K562 (cell line): ENCODE data around the gene TMOD2. TPM values are rescaled to one million over a fixed set of nuclear protein-coding genes. Genes with fewer than 3 reads are reported as not detected.

ENCODE experiments used
- HDAC2 ChIP-seq: fragments of 450-650 bp; IDR thresholded peaks from 2 replicates; pipeline ENCODE4 v1.6.1; 2016; ENCODE audit warnings: mild to moderate bottlenecking
- MEIS2 ChIP-seq: fragments of 450-650 bp; IDR thresholded peaks from 2 replicates; pipeline ENCODE4 v1.6.1; 2014; ENCODE audit warnings: mild to moderate bottlenecking; ENCODE audit not compliant: partially characterized antibody
- NFATC3 ChIP-seq: fragments of 450-650 bp; IDR thresholded peaks from 2 replicates; pipeline ENCODE4 v1.6.1; 2017; ENCODE audit warnings: mild to moderate bottlenecking
- POLR2H ChIP-seq: IDR thresholded peaks from 2 replicates; pipeline ENCODE4 v1.6.1; 2016; ENCODE audit warnings: missing genetic modification characterization, low read depth, mild to moderate bottlenecking, control low read depth, missing compliant biosample characterization, moderate library complexity
- PURB ChIP-seq: sonication (generic); formaldehyde crosslinking; IDR thresholded peaks from 2 replicates; pipeline ENCODE4 v1.9.0; 2021; ENCODE audit warnings: low read depth, mild to moderate bottlenecking, missing genetic modification reagents
- TCF7L2 ChIP-seq: fragments of 150-350 bp; IDR thresholded peaks from 2 replicates; pipeline ENCODE4 v1.6.1; 2016; ENCODE audit warnings: low read depth, mild to moderate bottlenecking, low read length, moderate library complexity
- TEAD1 ChIP-seq, 2 experiments: fragments of 450-650 bp in 1 of 2; sonication (generic) in 1 of 2; formaldehyde crosslinking; IDR thresholded peaks; 2 replicates each; pipeline versions ENCODE4 v1.4.0 to v1.8.0; 2020 to 2022; ENCODE audit warnings: mild to moderate bottlenecking in 2 of 2, missing genetic modification reagents in 1 of 2
- TEAD4 ChIP-seq, 2 experiments: sonication (generic) in 1 of 2; formaldehyde crosslinking in 1 of 2; IDR thresholded peaks; 2 replicates each; pipeline versions ENCODE4 v1.6.1 to v1.8.0; 2012 to 2022; ENCODE audit warnings: borderline replicate concordance in 1 of 2, inconsistent platforms in 1 of 2, low read length in 1 of 2, mild to moderate bottlenecking in 1 of 2, missing genetic modification reagents in 1 of 2
- YY1 ChIP-seq, 3 experiments: IDR thresholded peaks; 2 replicates each; pipeline ENCODE4 v1.6.1; 2011; ENCODE audit warnings: low read length in 2 of 3, mild to moderate bottlenecking in 2 of 3, moderate library complexity in 2 of 3, borderline replicate concordance in 1 of 3, control low read depth in 1 of 3, low read depth in 1 of 3; ENCODE audit not compliant: insufficient read depth in 3 of 3, insufficient replicate concordance in 2 of 3, control insufficient read depth in 1 of 3, insufficient read length in 1 of 3; ENCODE audit errors: extremely low read depth in 1 of 3
- ZEB2 ChIP-seq: fragments of 450-650 bp; IDR thresholded peaks from 2 replicates; pipeline ENCODE4 v1.6.1; 2016
- ZNF766 ChIP-seq: fragments of 200-800 bp; sonication (Bioruptor generic); conservative IDR thresholded peaks from 2 replicates; pipeline ENCODE4 v1.6.1; 2016; ENCODE audit warnings: missing genetic modification characterization, missing compliant biosample characterization
- polyA plus RNA-seq, 8 experiments: library from polyadenylated mRNA; depleted of rRNA in 4 of 8; stranded (reverse) in 5 of 8; unstranded in 3 of 8; fragments of >200 nt; fragmentation: Nextera tagmentation in 2 of 8; fragmentation: Illumina TruSeq in 1 of 8; extraction: Ambion mirVana in 2 of 8; extraction: Trizol in 1 of 8; gene quantifications; 2 replicates each; pipeline versions ENCODE4 v1.2.1 to v1.2.3, GENCODE V29; 2011 to 2014; ENCODE audit warnings: inconsistent platforms in 1 of 8, missing spikeins in 1 of 8
- total RNA-seq, 7 experiments: library from RNA; depleted of rRNA in 6 of 7; stranded (reverse); fragments of >200 nt in 6 of 7; fragmentation: Illumina TruSeq in 2 of 7; extraction: Trizol in 2 of 7; gene quantifications; 2 replicates each; pipeline versions ENCODE4 v1.2.1 to v1.2.3, GENCODE V29; 2011 to 2021; ENCODE audit warnings: low replicate concordance in 1 of 7
- TF ChIP-seq, protein P1 (sequence below): fragments of 450-650 bp; formaldehyde crosslinking; IDR thresholded peaks from 2 replicates; pipeline ENCODE4 v1.4.0; 2022; ENCODE audit warnings: missing genetic modification characterization
- TF ChIP-seq, protein P2 (sequence below), 2 experiments: fragments of 450-650 bp in 1 of 2; sonication (generic) in 1 of 2; formaldehyde crosslinking in 1 of 2; IDR thresholded peaks in 1 of 2; conservative IDR thresholded peaks in 1 of 2; 2 replicates each; pipeline versions ENCODE4 v1.6.1 to v1.8.1; 2016 to 2023; ENCODE audit warnings: mild to moderate bottlenecking in 2 of 2, moderate library complexity in 2 of 2, inconsistent platforms in 1 of 2, missing genetic modification reagents in 1 of 2
- TF ChIP-seq, protein P3 (sequence below): fragments of 250-450 bp; sonication (Bioruptor Pico); IDR thresholded peaks from 2 replicates; pipeline ENCODE4 v1.4.0; 2020
- TF ChIP-seq, protein P4 (sequence below): IDR thresholded peaks from 2 replicates; pipeline ENCODE4 v1.6.1; 2012; ENCODE audit warnings: low read depth, low read length, improper control_type of control experiment, borderline replicate concordance

Gene TMOD2
- total and polyA plus RNA-seq, 9 of the 15 experiments (the other 6 are each of a cell fraction or from before 2014, with no cell fraction given), result 0.49 to 3.8 (median 3.0) TPM

DNA sequence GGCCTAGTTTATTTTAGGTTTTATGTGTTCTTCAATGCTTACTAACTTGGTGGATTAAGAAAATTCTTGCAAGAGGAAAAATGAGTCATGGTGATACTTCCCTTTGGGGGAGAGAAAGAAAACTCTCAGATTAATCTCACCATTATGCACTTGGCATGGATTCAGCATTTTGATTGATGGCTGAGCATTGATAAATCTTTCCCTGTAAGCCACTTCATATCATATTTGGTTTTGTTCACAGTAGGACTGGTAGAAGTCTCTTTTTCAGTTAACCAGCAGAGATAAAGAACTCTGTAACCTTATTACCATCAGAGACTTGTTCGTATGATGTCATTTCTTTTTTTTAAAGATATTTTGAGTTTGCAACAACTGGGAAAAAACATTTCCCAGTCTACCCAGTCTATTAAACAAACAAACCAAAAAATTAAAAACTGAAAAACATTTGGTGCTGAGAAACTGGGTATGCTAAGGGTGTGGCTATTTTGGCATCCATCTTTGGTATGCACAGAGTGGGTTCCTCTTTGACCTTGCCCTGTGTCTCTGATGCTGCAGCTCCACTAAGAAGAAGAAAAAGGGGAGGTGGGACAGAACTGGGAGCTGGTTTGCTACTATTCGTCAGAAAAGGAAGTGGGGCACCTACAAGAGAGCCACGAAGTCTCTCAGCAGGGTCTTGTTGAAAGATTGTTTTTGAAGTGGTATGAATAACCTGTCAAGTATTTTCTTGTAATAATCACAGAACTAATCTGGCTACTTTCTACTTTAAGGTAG is 95.2 kb downstream of the TMOD2 start (continued):
- TF ChIP-seq, protein P1, sequence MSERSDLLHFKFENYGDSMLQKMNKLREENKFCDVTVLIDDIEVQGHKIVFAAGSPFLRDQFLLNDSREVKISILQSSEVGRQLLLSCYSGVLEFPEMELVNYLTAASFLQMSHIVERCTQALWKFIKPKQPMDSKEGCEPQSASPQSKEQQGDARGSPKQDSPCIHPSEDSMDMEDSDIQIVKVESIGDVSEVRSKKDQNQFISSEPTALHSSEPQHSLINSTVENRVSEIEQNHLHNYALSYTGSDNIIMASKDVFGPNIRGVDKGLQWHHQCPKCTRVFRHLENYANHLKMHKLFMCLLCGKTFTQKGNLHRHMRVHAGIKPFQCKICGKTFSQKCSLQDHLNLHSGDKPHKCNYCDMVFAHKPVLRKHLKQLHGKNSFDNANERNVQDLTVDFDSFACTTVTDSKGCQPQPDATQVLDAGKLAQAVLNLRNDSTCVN (CRISPR knock-in tag), result no peak
- 0 out of 2 replicates have a peak, but pooled peaks have one; percentile 21 for TF ChIP-seq POLR2H (tag)
- peak; percentile 13; the same call in 1 of the 2 replicates for TF ChIP-seq TEAD4 (IDR thresholded peaks at IDR 0.05; ENCODE audit: low read length)
- no peak for TF ChIP-seq TEAD4 (CRISPR knock-in tag; IDR thresholded peaks at IDR 0.05; ENCODE audit: borderline replicate concordance)
- peak; percentile 24; the same call in 1 of the 2 replicates for TF ChIP-seq ZEB2
- TF ChIP-seq MEIS2, result peak; percentile 99
- no peak for TF ChIP-seq PURB (CRISPR knock-in tag)
- TF ChIP-seq, protein P2, sequence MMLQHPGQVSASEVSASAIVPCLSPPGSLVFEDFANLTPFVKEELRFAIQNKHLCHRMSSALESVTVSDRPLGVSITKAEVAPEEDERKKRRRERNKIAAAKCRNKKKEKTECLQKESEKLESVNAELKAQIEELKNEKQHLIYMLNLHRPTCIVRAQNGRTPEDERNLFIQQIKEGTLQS (IDR thresholded peaks at IDR 0.05), result peak; percentile 87
- TF ChIP-seq, protein P2 (CRISPR knock-in tag; conservative IDR thresholded peaks at IDR 0.05), result no peak
- peak; percentile 51; the same call in 1 of the 2 replicates for TF ChIP-seq ZNF766 (CRISPR knock-in tag)
- TF ChIP-seq, protein P3, sequence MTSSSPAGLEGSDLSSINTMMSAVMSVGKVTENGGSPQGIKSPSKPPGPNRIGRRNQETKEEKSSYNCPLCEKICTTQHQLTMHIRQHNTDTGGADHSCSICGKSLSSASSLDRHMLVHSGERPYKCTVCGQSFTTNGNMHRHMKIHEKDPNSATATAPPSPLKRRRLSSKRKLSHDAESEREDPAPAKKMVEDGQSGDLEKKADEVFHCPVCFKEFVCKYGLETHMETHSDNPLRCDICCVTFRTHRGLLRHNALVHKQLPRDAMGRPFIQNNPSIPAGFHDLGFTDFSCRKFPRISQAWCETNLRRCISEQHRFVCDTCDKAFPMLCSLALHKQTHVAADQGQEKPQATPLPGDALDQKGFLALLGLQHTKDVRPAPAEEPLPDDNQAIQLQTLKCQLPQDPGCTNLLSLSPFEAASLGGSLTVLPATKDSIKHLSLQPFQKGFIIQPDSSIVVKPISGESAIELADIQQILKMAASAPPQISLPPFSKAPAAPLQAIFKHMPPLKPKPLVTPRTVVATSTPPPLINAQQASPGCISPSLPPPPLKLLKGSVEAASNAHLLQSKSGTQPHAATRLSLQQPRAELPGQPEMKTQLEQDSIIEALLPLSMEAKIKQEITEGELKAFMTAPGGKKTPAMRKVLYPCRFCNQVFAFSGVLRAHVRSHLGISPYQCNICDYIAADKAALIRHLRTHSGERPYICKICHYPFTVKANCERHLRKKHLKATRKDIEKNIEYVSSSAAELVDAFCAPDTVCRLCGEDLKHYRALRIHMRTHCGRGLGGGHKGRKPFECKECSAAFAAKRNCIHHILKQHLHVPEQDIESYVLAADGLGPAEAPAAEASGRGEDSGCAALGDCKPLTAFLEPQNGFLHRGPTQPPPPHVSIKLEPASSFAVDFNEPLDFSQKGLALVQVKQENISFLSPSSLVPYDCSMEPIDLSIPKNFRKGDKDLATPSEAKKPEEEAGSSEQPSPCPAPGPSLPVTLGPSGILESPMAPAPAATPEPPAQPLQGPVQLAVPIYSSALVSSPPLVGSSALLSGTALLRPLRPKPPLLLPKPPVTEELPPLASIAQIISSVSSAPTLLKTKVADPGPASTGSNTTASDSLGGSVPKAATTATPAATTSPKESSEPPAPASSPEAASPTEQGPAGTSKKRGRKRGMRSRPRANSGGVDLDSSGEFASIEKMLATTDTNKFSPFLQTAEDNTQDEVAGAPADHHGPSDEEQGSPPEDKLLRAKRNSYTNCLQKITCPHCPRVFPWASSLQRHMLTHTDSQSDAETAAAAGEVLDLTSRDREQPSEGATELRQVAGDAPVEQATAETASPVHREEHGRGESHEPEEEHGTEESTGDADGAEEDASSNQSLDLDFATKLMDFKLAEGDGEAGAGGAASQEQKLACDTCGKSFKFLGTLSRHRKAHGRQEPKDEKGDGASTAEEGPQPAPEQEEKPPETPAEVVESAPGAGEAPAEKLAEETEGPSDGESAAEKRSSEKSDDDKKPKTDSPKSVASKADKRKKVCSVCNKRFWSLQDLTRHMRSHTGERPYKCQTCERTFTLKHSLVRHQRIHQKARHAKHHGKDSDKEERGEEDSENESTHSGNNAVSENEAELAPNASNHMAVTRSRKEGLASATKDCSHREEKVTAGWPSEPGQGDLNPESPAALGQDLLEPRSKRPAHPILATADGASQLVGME, result no peak
- TF ChIP-seq, protein P4, sequence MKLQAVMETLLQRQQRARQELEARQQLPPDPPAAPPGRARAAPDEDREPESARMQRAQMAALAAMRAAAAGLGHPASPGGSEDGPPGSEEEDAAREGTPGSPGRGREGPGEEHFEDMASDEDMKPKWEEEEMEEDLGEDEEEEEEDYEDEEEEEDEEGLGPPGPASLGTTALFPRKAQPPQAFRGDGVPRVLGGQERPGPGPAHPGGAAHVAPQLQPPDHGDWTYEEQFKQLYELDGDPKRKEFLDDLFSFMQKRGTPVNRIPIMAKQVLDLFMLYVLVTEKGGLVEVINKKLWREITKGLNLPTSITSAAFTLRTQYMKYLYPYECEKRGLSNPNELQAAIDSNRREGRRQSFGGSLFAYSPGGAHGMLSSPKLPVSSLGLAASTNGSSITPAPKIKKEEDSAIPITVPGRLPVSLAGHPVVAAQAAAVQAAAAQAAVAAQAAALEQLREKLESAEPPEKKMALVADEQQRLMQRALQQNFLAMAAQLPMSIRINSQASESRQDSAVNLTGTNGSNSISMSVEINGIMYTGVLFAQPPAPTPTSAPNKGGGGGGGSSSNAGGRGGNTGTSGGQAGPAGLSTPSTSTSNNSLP, result peak; percentile 85; the same call in 1 of the 2 replicates
- no peak for TF ChIP-seq TCF7L2
- 0 out of 2 replicates have a peak, but pooled peaks have one; percentile 37 for TF ChIP-seq NFATC3
- 0 out of 4 replicates have a peak, but pooled peaks of 1 of the 2 experiments have one; percentile 27 for TF ChIP-seq TEAD1 (CRISPR knock-in tag; IDR thresholded peaks at IDR 0.05)
- peak in 1 of 3 experiments; percentile 21 for TF ChIP-seq YY1 (IDR thresholded peaks at IDR 0.05; ENCODE audit: borderline replicate concordance in 1 of 3, control insufficient read depth in 1 of 3, extremely low read depth in 1 of 3, insufficient read depth in 3 of 3, insufficient read length in 1 of 3, insufficient replicate concordance in 2 of 3, low read depth in 1 of 3, low read length in 2 of 3)
- peak; percentile 90 for TF ChIP-seq HDAC2
